Stomach (tissue), 9 donors: ENCODE results near the gene ARPC5L. TPM values are rescaled to one million over a fixed set of nuclear protein-coding genes. Genes with fewer than 3 reads are reported as not detected.

Source experiments
- DNase-seq, 2 donors: peaks; one replicate each; pipeline versions ENCODE4 v3.0.0 to v3.0.0-alpha.2; 2013 to 2019
- H3K27ac ChIP-seq, 5 donors: fragments of 200-600 bp in 4 of 5; sonication (generic) in 4 of 5; one replicate each; pipeline ENCODE4 v1.5.1; 2013 to 2019; ENCODE audit warnings: mild to moderate bottlenecking in 1 of 5, moderate library complexity in 1 of 5
- H3K27me3 ChIP-seq, 3 donors: fragments of 200-600 bp; sonication (generic); one replicate each; pipeline ENCODE4 v1.5.1; 2017 to 2019; ENCODE audit warnings: mixed run types in 1 of 3
- H3K36me3 ChIP-seq, 4 donors: fragments of 200-600 bp; sonication (generic); 1 replicate in 3 of 4; 2 replicates in 1 of 4; pipeline ENCODE4 v1.5.1; 2016 to 2019
- H3K4me1 ChIP-seq, 4 donors: fragments of 200-600 bp; sonication (generic); one replicate each; pipeline ENCODE4 v1.5.1; 2016 to 2019
- H3K4me3 ChIP-seq, 4 donors: fragments of 200-600 bp; sonication (generic) in 3 of 4; one replicate each; pipeline ENCODE4 v1.5.1; 2016 to 2019; ENCODE audit warnings: mild to moderate bottlenecking in 1 of 4
- H3K9me3 ChIP-seq, 4 donors: fragments of 200-600 bp; sonication (generic); one replicate each; pipeline ENCODE4 v1.5.1; 2016 to 2019
- EP300 ChIP-seq: sonication (generic); formaldehyde crosslinking; IDR thresholded peaks from one replicate; pipeline ENCODE4 v1.6.1; 2017; ENCODE audit warnings: antibody characterized with exemption
- POLR2A ChIP-seq, 4 donors: fragments of 450-650 bp; IDR thresholded peaks; one replicate each; pipeline ENCODE4 v1.6.1; 2016; ENCODE audit warnings: antibody characterized with exemption in 4 of 4, control low read depth in 2 of 4, mild to moderate bottlenecking in 1 of 4, moderate library complexity in 1 of 4
- POLR2AphosphoS5 ChIP-seq, 3 donors: sonication (generic); formaldehyde crosslinking; IDR thresholded peaks; one replicate each; pipeline ENCODE4 v1.6.1; 2016; ENCODE audit warnings: antibody characterized with exemption in 3 of 3
- WGBS, 5 donors: extraction: QIAGEN DNeasy Blood & Tissue Kit in 3 of 5; methylation state at CpG; one replicate each; pipeline versions ENCODE4 v1.1.5 to v1.1.7; 2013 to 2018; 5-methylcytosine and 5-hydroxymethylcytosine counted together
- intact Hi-C: fragments of 100-400 bp; cut with DNase I; formaldehyde crosslinking; loops from one replicate; pipeline ENCODE4 v1.15.1; 2023; ENCODE audit warnings: low total_unique reads
- polyA plus RNA-seq, 3 donors: library from polyadenylated mRNA; stranded (reverse); fragments of 200-250 nt; gene quantifications; one replicate each; pipeline ENCODE4 v1.2.3, GENCODE V29; 2013
- total RNA-seq, 5 donors: library from RNA; depleted of rRNA; stranded (reverse); fragments of >200 nt; gene quantifications; one replicate each; pipeline versions ENCODE4 v1.1.0 to v1.2.3, GENCODE V29; 2014 to 2016
- TF ChIP-seq, protein P1 (sequence below), 7 experiments: fragments of 450-650 bp in 4 of 7; fragments of 200-600 bp in 3 of 7; sonication (generic) in 3 of 7; IDR thresholded peaks; one replicate each; pipeline ENCODE4 v1.5.1; 2016 to 2019; ENCODE audit warnings: antibody characterized with exemption in 7 of 7, control low read depth in 2 of 7, mild to moderate bottlenecking in 1 of 7
- donor health status: healthy with polysubstance abuse.
- donor health status: Bipolar disorder and iron deficiency.
- donor health status: healthy.

Gene ARPC5L
- total and polyA plus RNA-seq, 8 donors: 20.4 to 71.0 (median 43.6) TPM; not detected in 1

DNA sequence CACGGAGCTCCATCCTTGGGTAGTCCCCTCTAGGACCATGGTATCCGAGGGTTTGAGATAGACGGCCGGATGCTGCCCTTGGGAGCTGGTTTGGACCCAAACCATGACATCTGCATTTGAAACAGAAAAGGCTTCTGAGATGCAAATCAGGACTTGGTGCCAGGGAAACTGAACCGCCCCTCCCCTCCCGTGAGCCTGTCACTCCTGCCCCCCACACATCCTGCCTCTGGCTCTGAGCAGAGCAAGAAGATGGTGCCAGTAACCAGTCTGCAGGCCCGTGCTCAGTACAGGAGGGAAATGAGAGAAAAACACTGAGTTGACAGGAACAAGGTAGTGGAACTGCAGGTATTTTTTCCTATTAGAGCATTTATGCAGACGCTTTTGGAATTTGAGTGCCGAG, 18.6 kb downstream of the ARPC5L start:
- H3K27ac ChIP-seq: no peak overlapping the region
- no peak for DNase-seq
- WGBS, 5 donors: 66 to 72% (median 70%) methylated on average over 9 of the region's 9 CpGs
- no peaks in the 10 kb centered on the region for H3K4me1 ChIP-seq
- no peak for TF ChIP-seq EP300
- TF ChIP-seq POLR2AphosphoS5 (IDR thresholded peaks at IDR 0.05): no peak
- TF ChIP-seq, protein P1, sequence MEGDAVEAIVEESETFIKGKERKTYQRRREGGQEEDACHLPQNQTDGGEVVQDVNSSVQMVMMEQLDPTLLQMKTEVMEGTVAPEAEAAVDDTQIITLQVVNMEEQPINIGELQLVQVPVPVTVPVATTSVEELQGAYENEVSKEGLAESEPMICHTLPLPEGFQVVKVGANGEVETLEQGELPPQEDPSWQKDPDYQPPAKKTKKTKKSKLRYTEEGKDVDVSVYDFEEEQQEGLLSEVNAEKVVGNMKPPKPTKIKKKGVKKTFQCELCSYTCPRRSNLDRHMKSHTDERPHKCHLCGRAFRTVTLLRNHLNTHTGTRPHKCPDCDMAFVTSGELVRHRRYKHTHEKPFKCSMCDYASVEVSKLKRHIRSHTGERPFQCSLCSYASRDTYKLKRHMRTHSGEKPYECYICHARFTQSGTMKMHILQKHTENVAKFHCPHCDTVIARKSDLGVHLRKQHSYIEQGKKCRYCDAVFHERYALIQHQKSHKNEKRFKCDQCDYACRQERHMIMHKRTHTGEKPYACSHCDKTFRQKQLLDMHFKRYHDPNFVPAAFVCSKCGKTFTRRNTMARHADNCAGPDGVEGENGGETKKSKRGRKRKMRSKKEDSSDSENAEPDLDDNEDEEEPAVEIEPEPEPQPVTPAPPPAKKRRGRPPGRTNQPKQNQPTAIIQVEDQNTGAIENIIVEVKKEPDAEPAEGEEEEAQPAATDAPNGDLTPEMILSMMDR (IDR thresholded peaks at IDR 0.05): no peak
- no peak for TF ChIP-seq POLR2A (IDR thresholded peaks at IDR 0.05)
- peaks cover 52 to 100% (median 100%) of the 10 kb centered on the region in 4 donors for H3K36me3 ChIP-seq
- no peaks in the 10 kb centered on the region for H3K27me3 ChIP-seq
- H3K9me3 ChIP-seq: no peaks in the 10 kb centered on the region
- intact Hi-C loops: no loop called here
- H3K4me3 ChIP-seq: no peak overlapping the region

DNA sequence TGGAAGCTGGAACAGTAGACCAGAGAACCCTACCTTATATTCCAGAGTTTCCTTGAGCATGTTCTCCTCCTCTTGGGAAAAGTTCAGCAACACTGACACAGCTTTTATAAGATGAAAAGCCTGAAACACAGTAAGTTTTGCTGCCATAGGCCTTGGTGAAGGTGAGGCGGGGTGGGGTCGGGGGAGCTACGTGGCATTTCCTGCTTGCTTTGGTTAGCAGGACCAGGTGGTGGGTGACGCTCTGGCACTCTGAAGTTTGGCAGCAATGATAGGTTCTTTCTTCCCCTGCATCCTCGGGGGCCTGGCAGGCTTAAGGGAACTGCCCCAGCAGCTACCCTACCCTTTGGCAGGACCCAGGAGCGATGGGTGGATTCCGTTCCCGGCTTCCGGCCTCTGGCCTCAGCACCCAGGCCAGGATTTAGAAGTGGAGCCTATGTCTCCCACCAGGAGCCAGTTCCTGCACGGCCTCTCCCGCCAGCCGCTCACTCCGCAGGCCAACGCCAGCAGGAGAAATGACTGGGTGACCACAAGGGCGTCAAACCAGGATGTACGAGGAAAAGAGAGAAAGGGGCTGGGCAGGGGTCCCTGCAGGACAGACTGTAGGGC, 19.3 kb downstream of the ARPC5L start:
- no peaks in the 10 kb centered on the region for H3K27me3 ChIP-seq
- no peaks in the 10 kb centered on the region for H3K9me3 ChIP-seq
- no peaks in the 10 kb centered on the region for H3K4me1 ChIP-seq
- no peak overlapping the region for H3K27ac ChIP-seq
- TF ChIP-seq EP300: no peak
- TF ChIP-seq, protein P1 (IDR thresholded peaks at IDR 0.05): no peak
- TF ChIP-seq POLR2AphosphoS5 (IDR thresholded peaks at IDR 0.05): no peak
- TF ChIP-seq POLR2A (IDR thresholded peaks at IDR 0.05): no peak
- intact Hi-C loops: no loop called here
- H3K4me3 ChIP-seq: no peak overlapping the region
- DNase-seq: no peak
- H3K36me3 ChIP-seq: peaks cover 49 to 100% (median 100%) of the 10 kb centered on the region in 4 donors
- 90 to 95% (median 92%) methylated on average over 16 of the region's 16 CpGs for WGBS, 5 donors

DNA sequence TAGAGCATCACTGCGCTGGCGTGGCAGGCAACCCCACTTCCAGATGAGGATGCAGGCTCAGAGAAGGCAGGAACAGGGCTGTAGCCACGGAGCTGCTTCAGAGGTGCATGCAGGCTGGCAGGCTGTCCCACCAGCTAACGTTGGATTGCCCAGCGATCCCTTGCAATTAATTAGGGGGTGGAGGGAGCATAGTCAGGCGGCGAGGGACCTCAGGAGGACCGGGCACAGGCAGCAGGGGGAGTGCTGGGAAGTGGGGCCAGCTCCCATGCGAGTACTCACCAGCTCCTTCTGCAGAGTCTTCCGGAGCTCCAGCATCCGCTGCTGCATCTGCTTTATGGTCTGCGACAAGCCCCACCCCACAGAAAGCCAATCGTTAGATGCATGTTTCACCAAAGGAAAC, 20.3 kb downstream of the ARPC5L start:
- Histone ChIP-seq H3K9me3 (no peaks in the 10 kb centered on the region), H3K27me3 (no peaks in the 10 kb centered on the region), H3K4me3 (no peak overlapping the region), H3K27ac (no peak overlapping the region), H3K4me1 (no peaks in the 10 kb centered on the region), H3K36me3 (peaks cover 47 to 100% (median 100%) of the 10 kb centered on the region in 4 donors)
- WGBS, 5 donors: 73 to 80% (median 78%) methylated on average over 13 of the region's 13 CpGs
- intact Hi-C loops: no loop called here
- TF ChIP-seq POLR2A (IDR thresholded peaks at IDR 0.05) (no peak), POLR2AphosphoS5 (IDR thresholded peaks at IDR 0.05) (no peak), EP300 (no peak)
- TF ChIP-seq, protein P1 (IDR thresholded peaks at IDR 0.05): no peak
- DNase-seq: no peak

DNA sequence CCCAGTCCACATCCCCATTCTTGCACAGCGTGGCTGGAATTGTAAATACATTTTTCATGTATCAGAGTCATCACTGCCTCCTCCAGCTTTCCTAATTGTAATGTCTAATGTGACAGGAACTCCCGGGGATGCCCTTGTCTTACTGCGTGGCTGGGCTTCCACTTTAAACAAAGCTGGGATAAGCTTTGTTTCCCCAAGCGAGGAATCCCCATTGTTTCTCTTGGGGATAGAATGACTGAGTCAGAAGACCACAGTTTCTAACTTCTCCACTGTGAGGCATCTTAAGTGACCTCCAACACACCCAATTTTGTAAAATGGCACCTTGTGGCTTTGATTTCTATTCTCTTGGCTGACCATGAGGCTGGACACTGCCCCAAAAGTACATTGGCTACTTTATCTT, 22.4 kb downstream of the ARPC5L start:
- no peak for DNase-seq
- intact Hi-C loops: no loop called here

More for the DNA sequence above, 22.4 kb downstream of the ARPC5L start:
- H3K36me3 ChIP-seq: peaks cover 58 to 100% (median 100%) of the 10 kb centered on the region in 4 donors
- H3K27me3 ChIP-seq: no peaks in the 10 kb centered on the region
- 72 to 90% (median 83%) methylated on average over 4 of the region's 4 CpGs for WGBS, 5 donors
- no peaks in the 10 kb centered on the region for H3K4me1 ChIP-seq
- H3K27ac ChIP-seq: no peak overlapping the region
- TF ChIP-seq EP300: no peak
- no peak for TF ChIP-seq POLR2A (IDR thresholded peaks at IDR 0.05)
- TF ChIP-seq POLR2AphosphoS5 (IDR thresholded peaks at IDR 0.05): no peak
- TF ChIP-seq, protein P1 (IDR thresholded peaks at IDR 0.05): no peak
- no peaks in the 10 kb centered on the region for H3K9me3 ChIP-seq
- no peak overlapping the region for H3K4me3 ChIP-seq
